Smooth muscle cell (in vitro differentiated cells): ENCODE measurements around the gene DSCAM. TPM values are rescaled to one million over a fixed set of nuclear protein-coding genes. Genes with fewer than 3 reads are reported as not detected.

Experiments used
- DNase-seq: peaks from one replicate; lab custom pipeline; 2025; ENCODE audit not compliant: unreplicated experiment; lab: John Stamatoyannopoulos, UW
- H2AFZ ChIP-seq: fragments of 200-600 bp; sonication (generic); 2 replicates; pipeline ENCODE4 v1.6.0; 2016; ENCODE audit warnings: antibody characterized with exemption, low read depth, mild to moderate bottlenecking
- H3F3A ChIP-seq: fragments of 200-600 bp; sonication (generic); 2 replicates; pipeline ENCODE4 v1.6.0; 2017; ENCODE audit warnings: antibody characterized with exemption, low read depth
- H3K27ac ChIP-seq: fragments of 200-600 bp; sonication (generic); 2 replicates; pipeline ENCODE4 v1.5.1; 2016; ENCODE audit warnings: low read depth, mild to moderate bottlenecking
- H3K27me3 ChIP-seq: fragments of 200-600 bp; sonication (generic); 2 replicates; pipeline ENCODE4 v1.6.1; 2016; ENCODE audit warnings: low read depth, mild to moderate bottlenecking
- H3K36me3 ChIP-seq: fragments of 200-600 bp; sonication (generic); 2 replicates; pipeline ENCODE4 v1.5.1; 2016; ENCODE audit warnings: low read depth
- H3K4me1 ChIP-seq: fragments of 200-600 bp; sonication (generic); 2 replicates; pipeline ENCODE4 v1.5.1; 2016; ENCODE audit warnings: low read depth
- H3K4me2 ChIP-seq: fragments of 200-600 bp; sonication (generic); 2 replicates; pipeline ENCODE4 v1.6.0; 2016; ENCODE audit warnings: mild to moderate bottlenecking
- H3K4me3 ChIP-seq: fragments of 200-600 bp; sonication (generic); 2 replicates; pipeline ENCODE4 v1.5.1; 2016; ENCODE audit warnings: mild to moderate bottlenecking
- H3K79me2 ChIP-seq: fragments of 200-600 bp; sonication (generic); 2 replicates; pipeline ENCODE4 v1.6.0; 2016; ENCODE audit warnings: low read depth, mild to moderate bottlenecking
- H3K9ac ChIP-seq: fragments of 200-600 bp; sonication (generic); 2 replicates; pipeline ENCODE4 v1.6.0; 2016; ENCODE audit warnings: low read depth
- H3K9me3 ChIP-seq: fragments of 200-600 bp; sonication (generic); replicated peaks from 2 replicates; pipeline ENCODE4 v1.5.1; 2016; ENCODE audit warnings: low read depth
- H4K20me1 ChIP-seq: fragments of 200-600 bp; sonication (generic); 2 replicates; pipeline ENCODE4 v1.6.0; 2016; ENCODE audit warnings: low read depth
- WGBS: methylation state at CpG from one replicate; pipeline ENCODE4 v1.1.7; 2016; ENCODE audit warnings: low lambda C conversion rate; 5-methylcytosine and 5-hydroxymethylcytosine counted together
- polyA plus RNA-seq: library from polyadenylated mRNA; unstranded; fragments of >200 nt; fragmentation: Nextera tagmentation; extraction: Ambion mirVana; gene quantifications from 2 replicates; pipeline ENCODE4 v1.2.1, GENCODE V29; 2016
- total RNA-seq: library from RNA; depleted of rRNA; stranded (reverse); fragments of >200 nt; gene quantifications from 2 replicates; pipeline ENCODE4 v1.2.3, GENCODE V29; 2014
- TF ChIP-seq, protein P1 (sequence below): fragments of 200-600 bp; sonication (generic); IDR thresholded peaks from 2 replicates; pipeline ENCODE4 v1.5.1; 2017; ENCODE audit warnings: borderline replicate concordance, mild to moderate bottlenecking, antibody characterized with exemption; ENCODE audit not compliant: insufficient read depth, poor library complexity, severe bottlenecking

DSCAM gene
- total and polyA plus RNA-seq, 2 experiments from 2014 or later: not detected

DNA sequence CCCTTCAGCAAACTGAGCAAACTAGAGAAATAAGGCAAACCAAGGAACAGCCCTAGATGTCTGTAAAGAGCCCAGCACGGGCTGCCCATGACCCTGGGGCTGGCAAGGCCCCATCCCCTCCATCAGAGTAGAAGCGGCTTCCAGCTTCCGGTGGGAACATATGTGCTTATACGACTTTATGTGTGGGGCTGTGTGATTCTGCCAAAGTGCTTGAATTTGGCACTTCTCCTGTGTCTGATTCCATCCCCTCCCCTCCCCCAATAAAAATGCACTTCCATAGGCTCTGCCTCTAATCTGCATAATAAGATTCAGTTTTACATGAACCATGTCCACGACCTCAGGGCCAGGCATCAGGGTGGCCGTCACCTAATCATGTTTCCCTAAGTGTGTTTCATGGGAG is 236.6 kb downstream of the DSCAM start:
- TF ChIP-seq, protein P1, sequence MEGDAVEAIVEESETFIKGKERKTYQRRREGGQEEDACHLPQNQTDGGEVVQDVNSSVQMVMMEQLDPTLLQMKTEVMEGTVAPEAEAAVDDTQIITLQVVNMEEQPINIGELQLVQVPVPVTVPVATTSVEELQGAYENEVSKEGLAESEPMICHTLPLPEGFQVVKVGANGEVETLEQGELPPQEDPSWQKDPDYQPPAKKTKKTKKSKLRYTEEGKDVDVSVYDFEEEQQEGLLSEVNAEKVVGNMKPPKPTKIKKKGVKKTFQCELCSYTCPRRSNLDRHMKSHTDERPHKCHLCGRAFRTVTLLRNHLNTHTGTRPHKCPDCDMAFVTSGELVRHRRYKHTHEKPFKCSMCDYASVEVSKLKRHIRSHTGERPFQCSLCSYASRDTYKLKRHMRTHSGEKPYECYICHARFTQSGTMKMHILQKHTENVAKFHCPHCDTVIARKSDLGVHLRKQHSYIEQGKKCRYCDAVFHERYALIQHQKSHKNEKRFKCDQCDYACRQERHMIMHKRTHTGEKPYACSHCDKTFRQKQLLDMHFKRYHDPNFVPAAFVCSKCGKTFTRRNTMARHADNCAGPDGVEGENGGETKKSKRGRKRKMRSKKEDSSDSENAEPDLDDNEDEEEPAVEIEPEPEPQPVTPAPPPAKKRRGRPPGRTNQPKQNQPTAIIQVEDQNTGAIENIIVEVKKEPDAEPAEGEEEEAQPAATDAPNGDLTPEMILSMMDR: no peak
- Histone ChIP-seq H3F3A (no peaks in the 10 kb centered on the region), H3K36me3 (no peaks in the 10 kb centered on the region), H4K20me1 (no peaks in the 10 kb centered on the region), H3K4me1 (no peaks in the 10 kb centered on the region), H3K4me3 (no peak overlapping the region), H3K9me3 (no peaks in the 10 kb centered on the region), H2AFZ (no peak overlapping the region), H3K79me2 (no peaks in the 10 kb centered on the region), H3K27me3 (no peaks in the 10 kb centered on the region), H3K9ac (no peak overlapping the region), H3K4me2 (no peak overlapping the region), H3K27ac (no peak overlapping the region)
- no peak for DNase-seq
- WGBS: 85% methylated on average over 6 of the region's 6 CpGs

DNA sequence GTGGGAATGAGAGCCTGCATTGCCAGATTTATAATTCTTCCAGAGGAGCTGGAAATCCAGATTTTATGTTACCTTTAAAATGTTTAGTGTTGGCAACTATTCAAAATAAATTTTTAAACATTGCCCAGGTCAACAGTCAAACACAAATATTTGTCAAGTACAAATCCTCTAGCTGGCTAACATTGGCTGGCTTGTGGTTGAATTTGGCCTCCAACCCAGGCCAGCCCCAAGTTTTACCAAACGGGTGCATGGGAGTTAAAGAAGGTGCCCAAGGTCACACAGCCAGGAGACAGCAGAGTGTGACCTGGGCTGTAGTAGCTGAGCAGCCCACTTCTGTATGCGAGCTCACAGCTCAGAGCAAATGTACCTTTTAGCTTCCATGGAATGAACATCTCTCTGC is 240.6 kb downstream of the DSCAM start:
- Histone ChIP-seq H3K4me1 (no peaks in the 10 kb centered on the region), H3F3A (no peaks in the 10 kb centered on the region), H4K20me1 (no peaks in the 10 kb centered on the region), H3K9me3 (no peaks in the 10 kb centered on the region), H3K4me3 (no peak overlapping the region), H3K9ac (no peak overlapping the region), H3K27ac (no peak overlapping the region), H3K79me2 (no peaks in the 10 kb centered on the region), H3K36me3 (no peaks in the 10 kb centered on the region), H2AFZ (no peak overlapping the region), H3K27me3 (no peaks in the 10 kb centered on the region), H3K4me2 (no peak overlapping the region)
- no peak for DNase-seq
- WGBS: 88% methylated on average over 2 of the region's 2 CpGs
- TF ChIP-seq, protein P1: no peak

DNA sequence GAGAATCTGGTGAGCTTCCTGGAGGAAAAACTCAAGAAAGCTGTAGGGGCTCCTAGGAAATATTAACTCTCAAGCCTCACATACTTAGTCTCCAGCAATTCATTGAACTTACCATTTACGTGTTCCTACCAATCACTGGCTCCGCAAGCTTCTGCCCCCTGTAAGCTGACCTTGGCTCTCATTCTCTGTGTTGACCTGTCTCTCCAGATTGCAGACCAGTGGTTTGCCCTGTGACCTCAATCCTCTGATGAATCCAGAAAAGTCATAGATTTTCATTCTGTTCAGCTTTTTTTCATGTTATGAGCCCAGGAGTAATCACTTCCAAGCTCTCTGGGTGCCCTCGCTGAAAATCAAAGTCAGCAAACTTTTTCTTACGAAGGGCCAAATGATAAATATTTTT is 241.9 kb downstream of the DSCAM start:
- Histone ChIP-seq H3K4me1 (no peaks in the 10 kb centered on the region), H3K36me3 (no peaks in the 10 kb centered on the region), H3K4me2 (no peak overlapping the region), H3K79me2 (no peaks in the 10 kb centered on the region), H3K27ac (no peak overlapping the region), H3K9me3 (no peaks in the 10 kb centered on the region), H3K27me3 (no peaks in the 10 kb centered on the region), H3K9ac (no peak overlapping the region), H3F3A (no peaks in the 10 kb centered on the region), H3K4me3 (no peak overlapping the region), H4K20me1 (no peaks in the 10 kb centered on the region), H2AFZ (no peak overlapping the region)
- DNase-seq: no peak
- WGBS: 91% methylated on average over 4 of the region's 4 CpGs
- TF ChIP-seq, protein P1: no peak

DNA sequence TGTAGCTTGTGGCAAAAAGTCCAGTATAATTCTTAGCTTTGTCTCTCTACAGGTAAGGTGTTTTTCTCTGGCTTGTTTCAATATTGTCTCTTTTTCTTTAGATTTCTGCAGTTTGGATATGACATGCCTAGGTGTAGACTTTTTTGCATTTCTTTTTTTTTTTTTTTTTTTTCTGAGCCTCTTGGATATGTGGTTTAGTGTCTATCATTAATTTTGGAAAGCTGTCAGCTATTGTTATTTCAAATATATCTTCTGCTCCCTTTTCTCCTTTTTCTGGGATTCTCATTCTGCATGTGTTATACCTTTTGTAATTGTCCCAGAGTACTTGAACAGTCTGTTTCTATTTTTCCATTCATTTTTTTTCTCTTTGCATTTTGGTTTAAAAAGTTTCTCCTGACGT is 243.2 kb downstream of the DSCAM start:
- Histone ChIP-seq H3K79me2 (no peaks in the 10 kb centered on the region), H3K4me1 (no peaks in the 10 kb centered on the region), H3K27me3 (no peaks in the 10 kb centered on the region), H3F3A (no peaks in the 10 kb centered on the region), H3K36me3 (no peaks in the 10 kb centered on the region), H3K9ac (no peak overlapping the region), H2AFZ (no peak overlapping the region), H3K4me2 (no peak overlapping the region), H3K9me3 (no peaks in the 10 kb centered on the region), H3K4me3 (no peak overlapping the region), H3K27ac (no peak overlapping the region), H4K20me1 (no peaks in the 10 kb centered on the region)
- 44% methylated on average over 1 of the region's 1 CpG for WGBS
- TF ChIP-seq, protein P1: no peak
- no peak for DNase-seq
